Esophagus squamous epithelium (tissue), 5 donors: Measurements from ENCODE around the gene CALM3. TPM values are rescaled to one million over a fixed set of nuclear protein-coding genes. Genes with fewer than 3 reads are reported as not detected.

Source experiments
- DNase-seq: peaks from one replicate; lab custom pipeline; 2025; lab: John Stamatoyannopoulos, UW
- H3K27ac ChIP-seq, 4 donors: fragments of 200-600 bp; sonication (generic); one replicate each; pipeline ENCODE4 v1.5.1; 2016 to 2019; ENCODE audit warnings: mild to moderate bottlenecking in 1 of 4
- H3K27me3 ChIP-seq, 4 donors: fragments of 200-600 bp; sonication (generic); 1 replicate in 3 of 4; 2 replicates in 1 of 4; pipeline versions ENCODE4 v1.5.1 to v1.6.0; 2017 to 2021; ENCODE audit warnings: antibody characterized with exemption in 1 of 4
- H3K36me3 ChIP-seq, 3 donors: fragments of 200-600 bp; sonication (generic); one replicate each; pipeline ENCODE4 v1.5.1; 2016 to 2019
- H3K4me1 ChIP-seq, 3 donors: fragments of 200-600 bp; sonication (generic); one replicate each; pipeline ENCODE4 v1.5.1; 2017 to 2019
- H3K4me3 ChIP-seq, 4 donors: fragments of 200-600 bp; sonication (generic); 1 replicate in 3 of 4; 2 replicates in 1 of 4; pipeline ENCODE4 v1.5.1; 2016 to 2019; ENCODE audit warnings: mild to moderate bottlenecking in 2 of 4, moderate library complexity in 1 of 4
- H3K9me3 ChIP-seq, 3 donors: fragments of 200-600 bp; sonication (generic); one replicate each; pipeline ENCODE4 v1.5.1; 2016 to 2019
- POLR2A ChIP-seq, 4 donors: fragments of 450-650 bp; IDR thresholded peaks; one replicate each; pipeline ENCODE4 v1.6.1; 2017; ENCODE audit warnings: antibody characterized with exemption in 4 of 4, mild to moderate bottlenecking in 4 of 4, moderate library complexity in 3 of 4
- WGBS, 2 donors: methylation state at CpG; one replicate each; pipeline ENCODE4 v1.1.5; 2018; 5-methylcytosine and 5-hydroxymethylcytosine counted together
- intact Hi-C: fragments of 100-400 bp; cut with DNase I; formaldehyde crosslinking; loops from one replicate; pipeline ENCODE4 v1.15.0; 2022
- total RNA-seq, 4 donors: library from RNA; depleted of rRNA; stranded (reverse); fragments of >200 nt; gene quantifications; one replicate each; pipeline ENCODE4 v1.1.0, GENCODE V29; 2016
- TF ChIP-seq, protein P1 (sequence below), 6 experiments: fragments of 450-650 bp in 4 of 6; fragments of 200-600 bp in 2 of 6; sonication (generic) in 2 of 6; IDR thresholded peaks; one replicate each; pipeline ENCODE4 v1.5.1; 2016 to 2019; ENCODE audit warnings: antibody characterized with exemption in 6 of 6, mild to moderate bottlenecking in 4 of 6, moderate library complexity in 4 of 6
- donor health status: DM: yes; HTN: yes; CAD: no.

Gene CALM3
- total RNA-seq, 4 donors from 2014 or later = 61.9 to 147 (median 84.6) TPM

DNA sequence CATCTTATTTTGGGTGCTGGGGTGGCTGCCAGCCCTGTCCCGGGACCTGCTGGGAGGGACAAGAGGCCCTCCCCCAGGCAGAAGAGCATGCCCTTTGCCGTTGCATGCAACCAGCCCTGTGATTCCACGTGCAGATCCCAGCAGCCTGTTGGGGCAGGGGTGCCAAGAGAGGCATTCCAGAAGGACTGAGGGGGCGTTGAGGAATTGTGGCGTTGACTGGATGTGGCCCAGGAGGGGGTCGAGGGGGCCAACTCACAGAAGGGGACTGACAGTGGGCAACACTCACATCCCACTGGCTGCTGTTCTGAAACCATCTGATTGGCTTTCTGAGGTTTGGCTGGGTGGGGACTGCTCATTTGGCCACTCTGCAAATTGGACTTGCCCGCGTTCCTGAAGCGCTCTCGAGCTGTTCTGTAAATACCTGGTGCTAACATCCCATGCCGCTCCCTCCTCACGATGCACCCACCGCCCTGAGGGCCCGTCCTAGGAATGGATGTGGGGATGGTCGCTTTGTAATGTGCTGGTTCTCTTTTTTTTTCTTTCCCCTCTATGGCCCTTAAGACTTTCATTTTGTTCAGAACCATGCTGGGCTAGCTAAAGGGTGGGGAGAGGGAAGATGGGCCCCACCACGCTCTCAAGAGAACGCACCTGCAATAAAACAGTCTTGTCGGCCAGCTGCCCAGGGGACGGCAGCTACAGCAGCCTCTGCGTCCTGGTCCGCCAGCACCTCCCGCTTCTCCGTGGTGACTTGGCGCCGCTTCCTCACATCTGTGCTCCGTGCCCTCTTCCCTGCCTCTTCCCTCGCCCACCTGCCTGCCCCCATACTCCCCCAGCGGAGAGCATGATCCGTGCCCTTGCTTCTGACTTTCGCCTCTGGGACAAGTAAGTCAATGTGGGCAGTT, 8.6 kb downstream of the CALM3 start:
- intact Hi-C loops = no loop called here
- Histone ChIP-seq H3K27ac (no peak overlapping the region), H3K36me3 (peaks cover 40 to 61% (median 43%) of the 10 kb centered on the region in 3 donors), H3K9me3 (no peaks in the 10 kb centered on the region), H3K4me1 (peaks cover 0 to 57% (median 15%) of the 10 kb centered on the region in 3 donors), H3K27me3 (no peaks in the 10 kb centered on the region), H3K4me3 (no peak overlapping the region)
- 83 to 87% methylated on average over 22 to 30 of the region's 30 CpGs for WGBS, 2 donors
- TF ChIP-seq POLR2A (IDR thresholded peaks at IDR 0.05) = no peak
- TF ChIP-seq, protein P1, sequence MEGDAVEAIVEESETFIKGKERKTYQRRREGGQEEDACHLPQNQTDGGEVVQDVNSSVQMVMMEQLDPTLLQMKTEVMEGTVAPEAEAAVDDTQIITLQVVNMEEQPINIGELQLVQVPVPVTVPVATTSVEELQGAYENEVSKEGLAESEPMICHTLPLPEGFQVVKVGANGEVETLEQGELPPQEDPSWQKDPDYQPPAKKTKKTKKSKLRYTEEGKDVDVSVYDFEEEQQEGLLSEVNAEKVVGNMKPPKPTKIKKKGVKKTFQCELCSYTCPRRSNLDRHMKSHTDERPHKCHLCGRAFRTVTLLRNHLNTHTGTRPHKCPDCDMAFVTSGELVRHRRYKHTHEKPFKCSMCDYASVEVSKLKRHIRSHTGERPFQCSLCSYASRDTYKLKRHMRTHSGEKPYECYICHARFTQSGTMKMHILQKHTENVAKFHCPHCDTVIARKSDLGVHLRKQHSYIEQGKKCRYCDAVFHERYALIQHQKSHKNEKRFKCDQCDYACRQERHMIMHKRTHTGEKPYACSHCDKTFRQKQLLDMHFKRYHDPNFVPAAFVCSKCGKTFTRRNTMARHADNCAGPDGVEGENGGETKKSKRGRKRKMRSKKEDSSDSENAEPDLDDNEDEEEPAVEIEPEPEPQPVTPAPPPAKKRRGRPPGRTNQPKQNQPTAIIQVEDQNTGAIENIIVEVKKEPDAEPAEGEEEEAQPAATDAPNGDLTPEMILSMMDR (IDR thresholded peaks at IDR 0.05) = no peak
- DNase-seq = no peak

DNA sequence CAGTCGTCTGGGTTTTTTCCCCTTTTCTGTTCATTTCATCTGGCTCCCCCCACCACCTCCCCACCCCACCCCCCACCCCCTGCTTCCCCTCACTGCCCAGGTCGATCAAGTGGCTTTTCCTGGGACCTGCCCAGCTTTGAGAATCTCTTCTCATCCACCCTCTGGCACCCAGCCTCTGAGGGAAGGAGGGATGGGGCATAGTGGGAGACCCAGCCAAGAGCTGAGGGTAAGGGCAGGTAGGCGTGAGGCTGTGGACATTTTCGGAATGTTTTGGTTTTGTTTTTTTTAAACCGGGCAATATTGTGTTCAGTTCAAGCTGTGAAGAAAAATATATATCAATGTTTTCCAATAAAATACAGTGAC, 9.3 kb downstream of the CALM3 start:
- Histone ChIP-seq H3K27me3 (no peaks in the 10 kb centered on the region), H3K4me3 (no peak overlapping the region), H3K9me3 (no peaks in the 10 kb centered on the region), H3K27ac (no peak overlapping the region), H3K4me1 (peaks cover 0 to 51% (median 9%) of the 10 kb centered on the region in 3 donors), H3K36me3 (peaks cover 39 to 55% (median 41%) of the 10 kb centered on the region in 3 donors)
- TF ChIP-seq, protein P1 (IDR thresholded peaks at IDR 0.05) = no peak
- no peak for TF ChIP-seq POLR2A (IDR thresholded peaks at IDR 0.05)
- intact Hi-C loops = no loop called here
- DNase-seq = no peak
- 50 to 53% methylated on average over 5 of the region's 5 CpGs for WGBS, 2 donors

DNA sequence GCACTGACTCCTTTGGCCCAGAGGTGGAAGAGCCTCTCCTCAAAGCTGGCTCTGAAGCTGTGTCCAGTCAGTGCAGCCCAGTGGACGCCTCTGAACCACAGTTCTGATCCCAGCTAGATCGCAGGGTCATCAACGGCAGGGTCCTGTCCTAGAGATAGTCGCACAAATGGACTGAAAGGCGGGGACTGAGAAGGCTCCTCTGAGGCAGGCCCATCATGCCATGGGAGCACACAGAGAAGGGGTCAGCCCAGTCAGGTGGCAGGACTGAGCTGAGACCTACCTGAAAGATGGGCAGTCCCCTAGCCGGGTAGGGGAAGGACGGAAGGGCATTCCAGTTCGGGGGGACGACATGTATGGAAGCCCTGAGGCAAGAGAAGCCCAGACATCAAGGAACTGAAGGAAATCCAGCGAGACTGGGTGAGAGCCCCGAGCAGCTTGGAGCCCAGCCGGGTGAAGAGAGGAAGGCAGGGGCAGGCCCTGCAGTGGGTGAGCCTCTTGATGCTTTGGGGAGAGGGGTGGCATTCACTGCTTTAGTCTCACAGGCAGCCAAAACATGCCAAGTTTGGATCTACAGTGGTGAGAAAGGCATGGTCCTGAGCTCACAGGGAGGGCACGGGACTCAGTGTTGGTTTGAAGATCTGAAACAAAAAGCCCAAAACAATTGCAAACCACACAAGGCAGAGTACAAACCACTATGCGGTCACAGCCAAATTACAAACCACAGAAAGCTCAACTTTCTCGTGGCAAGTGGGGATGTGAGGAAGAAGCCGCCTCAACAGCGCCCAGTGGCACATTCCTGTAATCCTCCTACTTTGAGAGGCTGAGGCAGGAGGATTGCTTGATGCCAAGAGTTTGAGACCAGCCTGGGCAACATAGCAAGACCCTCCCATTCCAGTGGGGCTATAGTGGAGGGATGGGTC, 10.0 kb downstream of the CALM3 start:
- WGBS, 2 donors = 47 to 56% methylated on average over 8 to 11 of the region's 17 CpGs
- intact Hi-C loops = no loop called here

DNA sequence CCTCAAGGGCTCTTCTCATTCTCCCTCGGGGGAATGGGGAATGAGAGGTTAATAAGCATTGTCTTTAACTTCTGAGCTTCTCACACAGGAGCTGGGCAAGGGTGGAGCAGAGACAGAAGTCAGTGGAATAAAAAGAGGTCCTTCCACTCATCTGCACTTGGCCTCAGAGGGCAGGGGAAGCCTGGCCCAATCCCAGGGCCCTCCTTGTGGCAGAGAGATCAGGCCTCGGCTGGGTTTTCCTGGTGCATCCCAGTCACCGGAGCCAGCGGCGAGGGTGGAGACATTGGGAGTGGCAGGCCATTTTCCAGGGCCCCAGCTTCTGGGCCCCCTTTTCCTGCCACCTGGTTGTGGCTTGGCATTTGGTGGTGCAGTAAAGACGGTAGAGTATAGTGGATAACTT, 10.6 kb downstream of the CALM3 start:
- H3K4me3 ChIP-seq = no peak overlapping the region
- no peaks in the 10 kb centered on the region for H3K27me3 ChIP-seq
- H3K27ac ChIP-seq = no peak overlapping the region
- peaks cover 26 to 41% (median 31%) of the 10 kb centered on the region in 3 donors for H3K36me3 ChIP-seq
- H3K9me3 ChIP-seq = no peaks in the 10 kb centered on the region
- intact Hi-C loops = no loop called here
- no peak for DNase-seq
- TF ChIP-seq, protein P1 (IDR thresholded peaks at IDR 0.05) = no peak
- TF ChIP-seq POLR2A (IDR thresholded peaks at IDR 0.05) = no peak
- WGBS, 2 donors = 36 to 50% methylated on average over 1 to 2 of the region's 6 CpGs
- peaks cover under 1 to 41% (median 4%) of the 10 kb centered on the region in 3 donors for H3K4me1 ChIP-seq

More for the DNA sequence above, 10.0 kb downstream of the CALM3 start:
- peaks cover 0 to 44% (median 5%) of the 10 kb centered on the region in 3 donors for H3K4me1 ChIP-seq
- DNase-seq = no peak
- H3K27me3 ChIP-seq = no peaks in the 10 kb centered on the region
- no peak overlapping the region for H3K27ac ChIP-seq
- H3K4me3 ChIP-seq = no peak overlapping the region
- TF ChIP-seq, protein P1 (IDR thresholded peaks at IDR 0.05) = no peak
- no peak for TF ChIP-seq POLR2A (IDR thresholded peaks at IDR 0.05)
- H3K9me3 ChIP-seq = no peaks in the 10 kb centered on the region
- peaks cover 32 to 48% (median 34%) of the 10 kb centered on the region in 3 donors for H3K36me3 ChIP-seq
